GM18505 (cell line): ENCODE data around the gene SMAD9.

Experiments
- ATAC-seq: cut with Tn5 transposase; IDR thresholded peaks from one replicate; pipeline ENCODE4 v1.9.1; 2021; ENCODE audit not compliant: unreplicated experiment
- POLR2A ChIP-seq: IDR thresholded peaks from 4 replicates; pipeline ENCODE4 v1.6.1; 2011; ENCODE audit warnings: borderline replicate concordance; ENCODE audit not compliant: insufficient read depth, insufficient read length; ENCODE audit errors: extremely low read depth

Gene SMAD9

DNA sequence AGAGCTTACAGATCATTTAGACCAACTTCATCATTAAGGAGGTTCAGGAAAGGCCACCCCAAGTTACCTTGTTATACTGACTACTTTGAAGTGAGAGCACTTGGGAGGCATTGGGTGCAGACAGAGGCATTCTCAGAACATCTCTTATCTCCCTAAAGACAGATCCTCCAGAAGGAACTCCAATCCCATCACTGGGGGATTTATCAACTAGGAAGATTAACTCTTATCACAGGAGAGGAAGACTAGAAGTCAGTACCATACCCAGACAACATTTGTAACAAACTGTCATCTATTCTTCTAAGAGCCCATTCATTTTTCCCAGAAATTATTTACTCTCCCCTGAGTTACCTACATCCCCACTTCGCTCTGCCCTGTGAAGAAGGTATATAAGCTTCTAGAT is 106.8 kb downstream of the SMAD9 start:
- no peak for ATAC-seq
- TF ChIP-seq POLR2A, result no peak

DNA sequence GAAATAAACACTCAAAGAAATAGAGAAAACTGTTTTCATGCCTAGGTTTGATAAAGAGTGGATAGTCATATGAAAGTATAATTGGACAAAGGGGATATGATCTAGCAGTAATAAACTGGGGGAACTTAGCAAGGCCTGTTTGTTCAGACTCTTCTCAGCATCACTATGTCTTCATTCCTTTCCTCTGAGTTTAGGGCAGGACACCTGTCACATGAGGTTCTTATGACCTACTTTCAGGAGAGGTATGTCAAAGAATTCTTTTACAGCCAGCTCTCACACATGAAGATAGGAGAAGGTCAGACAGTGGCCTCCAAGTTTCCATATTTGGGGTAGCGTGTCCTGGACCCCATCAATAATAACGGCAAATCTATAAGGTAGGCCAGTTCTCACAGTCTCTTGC is 112.4 kb downstream of the SMAD9 start:
- TF ChIP-seq POLR2A, result no peak
- ATAC-seq, result no peak

DNA sequence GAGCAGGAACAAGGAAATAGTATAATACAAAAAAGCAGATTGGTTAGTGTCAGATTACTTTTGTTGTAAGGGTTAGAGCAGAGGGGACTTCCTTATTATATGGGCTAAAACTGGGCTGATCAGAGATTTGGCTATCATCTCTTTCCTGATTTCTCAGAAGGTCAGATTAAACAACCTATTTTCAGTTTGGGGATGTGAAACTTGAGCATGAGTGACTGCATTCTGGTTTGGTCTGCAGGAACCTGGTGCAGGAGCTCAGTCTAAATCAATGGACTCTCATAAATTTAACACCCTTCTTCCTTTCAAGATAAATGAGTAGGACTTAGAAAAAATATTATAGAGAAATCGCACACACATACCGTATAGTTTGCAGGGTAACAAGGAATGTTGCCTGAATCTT is 113.9 kb downstream of the SMAD9 start:
- peak; percentile 62 for ATAC-seq
- no peak for TF ChIP-seq POLR2A

DNA sequence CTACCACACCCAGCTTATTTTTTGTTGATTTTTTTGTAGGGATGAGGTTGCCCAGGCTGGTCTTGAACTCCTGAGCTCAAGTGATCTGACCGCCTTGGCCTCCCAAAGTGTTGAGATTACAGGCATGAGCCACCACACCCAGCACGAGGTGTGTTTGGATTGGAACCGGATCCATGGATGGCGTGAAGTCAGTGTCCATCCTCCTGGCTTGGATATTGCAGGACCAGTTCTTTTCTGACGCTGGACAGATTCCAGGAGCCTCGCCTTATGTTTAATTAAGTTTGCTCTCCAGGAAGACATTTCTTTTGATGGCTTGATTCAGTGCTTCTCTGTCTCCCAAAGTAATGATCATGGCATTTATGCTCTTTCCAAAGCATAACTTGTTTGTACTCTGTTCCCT is 115.5 kb downstream of the SMAD9 start:
- ATAC-seq, result no peak
- TF ChIP-seq POLR2A, result no peak

DNA sequence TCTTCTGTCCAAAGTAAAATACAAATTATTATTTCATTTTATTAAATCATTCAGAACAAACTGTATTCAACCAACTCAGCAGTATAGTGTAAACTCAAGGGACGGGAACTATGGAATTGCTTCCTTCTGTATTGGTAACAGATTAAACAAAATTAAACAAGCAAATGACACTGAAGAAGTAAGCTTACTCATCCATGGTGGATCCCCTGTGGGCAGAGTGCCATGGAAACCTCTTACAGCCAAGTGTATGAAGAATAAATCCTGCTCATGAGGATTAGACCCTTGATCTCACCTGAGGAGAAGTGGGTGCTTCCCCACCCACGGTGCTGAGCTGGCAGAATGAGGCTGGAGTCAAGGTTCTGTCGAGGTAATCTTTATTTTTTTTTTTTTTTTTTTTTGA is 119.0 kb downstream of the SMAD9 start:
- ATAC-seq, result no peak
- no peak for TF ChIP-seq POLR2A

DNA sequence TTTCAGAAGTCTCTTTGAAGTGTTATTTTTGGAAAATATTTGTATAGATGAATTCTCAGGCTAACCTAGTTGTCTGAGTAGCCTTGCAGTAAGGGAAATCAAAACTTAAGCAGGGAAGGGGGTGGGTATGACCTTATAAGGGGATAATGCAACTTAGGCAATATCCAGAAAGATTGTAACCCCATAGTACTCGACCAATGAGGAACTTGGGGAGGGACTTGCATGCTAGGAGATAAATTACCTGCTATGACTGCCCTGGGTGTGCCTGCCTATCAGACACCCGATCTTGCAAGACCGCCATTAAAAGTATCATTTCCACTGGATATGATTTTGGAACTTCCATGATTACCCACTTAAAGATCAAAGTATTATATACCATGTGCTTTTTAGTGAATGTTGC is 124.0 kb downstream of the SMAD9 start:
- no peak for ATAC-seq
- no peak for TF ChIP-seq POLR2A

DNA sequence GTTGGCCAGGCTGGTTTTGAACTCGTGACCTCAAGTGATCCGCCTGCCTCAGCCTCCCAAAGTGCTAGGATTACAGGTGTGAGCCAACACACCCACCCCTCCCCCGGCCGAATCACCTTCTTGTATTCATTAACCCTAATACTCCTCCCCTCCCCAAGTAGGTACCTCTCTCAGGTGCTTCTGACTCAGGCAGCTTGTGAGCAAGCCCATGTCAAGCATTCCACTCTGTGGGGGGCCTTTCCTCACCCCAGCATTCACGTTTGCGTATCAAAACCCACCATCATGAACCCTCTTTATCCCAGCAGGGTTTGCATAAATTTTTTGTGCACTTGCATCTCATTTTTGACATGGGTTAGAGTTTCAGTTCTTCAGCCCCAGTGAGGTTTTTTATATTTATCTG is 124.6 kb downstream of the SMAD9 start:
- ATAC-seq, result no peak

More for the DNA sequence above, 124.6 kb downstream of the SMAD9 start:
- TF ChIP-seq POLR2A, result no peak
